ENCODE measurements around the gene SCLY. TPM values are rescaled to one million over a fixed set of nuclear protein-coding genes. Genes with fewer than 3 reads are reported as not detected.
A peak's percentile ranks its signal among the peaks of the same experiment; 100 is the strongest.

The SCLY gene
- total and polyA plus RNA-seq, 2 of the 8 experiments (the other 6 are each of a cell fraction or from before 2014, with no cell fraction given) = 79.0 to 79.5 TPM

GRCh38 chr2:238060542-238061314 lies at the start of gene SCLY (continued):
- no peak for TF ChIP-seq SIRT6 (IDR thresholded peaks at IDR 0.05; ENCODE audit: low read length)
- no peak for TF ChIP-seq FOSL1 (IDR thresholded peaks at IDR 0.05; ENCODE audit: insufficient read depth, low read depth, low read length)
- TF ChIP-seq ATF3 (IDR thresholded peaks at IDR 0.05; ENCODE audit: insufficient read depth, low read depth, low read length) = peak; percentile 46; the same call in 1 of the 2 replicates
- no peak; the same call in 1 of the 2 replicates for TF ChIP-seq SP2 (IDR thresholded peaks at IDR 0.05; ENCODE audit: low read length)
- peak in 1 of 2 experiments; percentile 68 for TF ChIP-seq HDAC2 (IDR thresholded peaks at IDR 0.05; ENCODE audit: borderline replicate concordance in 1 of 2, low read depth in 2 of 2, low read length in 2 of 2)
- no peak for TF ChIP-seq SRF (IDR thresholded peaks at IDR 0.05; ENCODE audit: low read depth, low read length)
- peak; percentile 63; the same call in 1 of the 2 replicates for TF ChIP-seq CHD2 (IDR thresholded peaks at IDR 0.05; ENCODE audit: low read length)
- TF ChIP-seq KDM5A (IDR thresholded peaks at IDR 0.05; ENCODE audit: low read length) = no peak
- TF ChIP-seq ATF2 (IDR thresholded peaks at IDR 0.05; ENCODE audit: low read length) = no peak
- TF ChIP-seq POLR2A (IDR thresholded peaks at IDR 0.05; ENCODE audit: control extremely low read depth in 1 of 2, low read depth in 2 of 2, low read length in 2 of 2) = peak; percentile 59 to 73; a peak in 2 of 3 replicates
- peak; percentile 61 for TF ChIP-seq TAF7 (optimal IDR thresholded peaks at IDR 0.05; ENCODE audit: borderline replicate concordance, low read depth, low read length)
- TF ChIP-seq CEBPB (IDR thresholded peaks at IDR 0.05; ENCODE audit: low read depth, low read length) = no peak
- no peak for TF ChIP-seq RNF2 (IDR thresholded peaks at IDR 0.05; ENCODE audit: borderline replicate concordance, low read depth, low read length, missing control alignments, poor library complexity, severe bottlenecking)
- TF ChIP-seq CBX8 (IDR thresholded peaks at IDR 0.05; ENCODE audit: borderline replicate concordance, low read depth, low read length) = no peak
- peak; percentile 55 for TF ChIP-seq TBP (IDR thresholded peaks at IDR 0.05; ENCODE audit: low read depth, low read length)
- TF ChIP-seq SAP30 (IDR thresholded peaks at IDR 0.05; ENCODE audit: insufficient read depth, insufficient replicate concordance, low read length) = no peak
- peak; percentile 86 for TF ChIP-seq USF2 (IDR thresholded peaks at IDR 0.05; ENCODE audit: low read length)
- TF ChIP-seq HDAC6 (IDR thresholded peaks at IDR 0.05; ENCODE audit: low read depth, low read length) = no peak
- TF ChIP-seq MAFK (IDR thresholded peaks at IDR 0.05; ENCODE audit: low read depth, low read length) = no peak
- TF ChIP-seq JUND (IDR thresholded peaks at IDR 0.05; ENCODE audit: low read length) = no peak
- TF ChIP-seq CREB1 (IDR thresholded peaks at IDR 0.05) = peak; percentile 89
